Keratinocyte (primary cell): ENCODE results near the gene ACP1. TPM values are rescaled to one million over a fixed set of nuclear protein-coding genes. Genes with fewer than 3 reads are reported as not detected.

Experiments used
- DNase-seq: peaks from one replicate; pipeline ENCODE4 v3.0.0-alpha.2; 2011; ENCODE audit warnings: low read depth, missing footprints, low spot score
- FAIRE-seq: peaks from 2 replicates; lab custom pipeline; 2011; peaks lifted over from hg19 to GRCh38; lab: Jason Lieb, UNC
- H2AFZ ChIP-seq: 2 replicates; pipeline ENCODE4 v1.6.0; 2012; ENCODE audit warnings: low read length, control low read depth, inconsistent platforms; ENCODE audit not compliant: control insufficient read depth
- H3K27ac ChIP-seq: 2 replicates; pipeline ENCODE4 v1.5.1; 2011; ENCODE audit warnings: low read length; ENCODE audit not compliant: control insufficient read depth, insufficient read depth
- H3K27me3 ChIP-seq: 3 replicates; pipeline ENCODE4 v1.6.0; 2011; ENCODE audit warnings: low read length; ENCODE audit not compliant: control insufficient read depth, insufficient read depth; ENCODE audit errors: extremely low read depth
- H3K36me3 ChIP-seq, 2 experiments: 2 replicates in 1 of 2; 3 replicates in 1 of 2; pipeline ENCODE4 v1.5.1; 2011; ENCODE audit warnings: low read length in 2 of 2, mild to moderate bottlenecking in 1 of 2; ENCODE audit not compliant: control insufficient read depth in 2 of 2, insufficient read depth in 2 of 2; ENCODE audit errors: extremely low read depth in 1 of 2
- H3K4me1 ChIP-seq: 3 replicates; pipeline ENCODE4 v1.5.1; 2011; ENCODE audit warnings: low read length; ENCODE audit not compliant: control insufficient read depth, insufficient read depth; ENCODE audit errors: extremely low read depth
- H3K4me2 ChIP-seq: 3 replicates; pipeline ENCODE4 v1.6.0; 2011; ENCODE audit warnings: low read depth, low read length; ENCODE audit not compliant: control insufficient read depth, insufficient read depth; ENCODE audit errors: extremely low read depth
- H3K4me3 ChIP-seq, 3 experiments: fragments of 200-600 bp in 1 of 3; sonication (generic) in 1 of 3; 2 replicates in 2 of 3; 3 replicates in 1 of 3; pipeline ENCODE4 v1.5.1; 2011 to 2016; ENCODE audit warnings: low read length in 3 of 3, mild to moderate bottlenecking in 3 of 3, control low read depth in 2 of 3, inconsistent platforms in 1 of 3, low read depth in 1 of 3, mixed read lengths in 1 of 3, mixed run types in 1 of 3, moderate library complexity in 1 of 3; ENCODE audit not compliant: control insufficient read depth in 2 of 3, insufficient read depth in 2 of 3; ENCODE audit errors: extremely low read depth in 1 of 3
- H3K79me2 ChIP-seq: 2 replicates; pipeline ENCODE4 v1.6.0; 2012; ENCODE audit warnings: low read length; ENCODE audit not compliant: control insufficient read depth, insufficient read depth
- H3K9ac ChIP-seq: 3 replicates; pipeline ENCODE4 v1.6.0; 2011; ENCODE audit warnings: low read length; ENCODE audit not compliant: control insufficient read depth, insufficient read depth; ENCODE audit errors: extremely low read depth
- H3K9me1 ChIP-seq: 3 replicates; pipeline ENCODE4 v1.6.0; 2011; ENCODE audit warnings: low read length; ENCODE audit not compliant: control insufficient read depth, insufficient read depth; ENCODE audit errors: extremely low read depth
- H3K9me3 ChIP-seq: 2 replicates; pipeline ENCODE4 v1.5.1; 2012; ENCODE audit warnings: low read depth, low read length; ENCODE audit not compliant: control insufficient read depth
- H4K20me1 ChIP-seq: 3 replicates; pipeline ENCODE4 v1.6.0; 2011; ENCODE audit warnings: low read length; ENCODE audit not compliant: control insufficient read depth, insufficient read depth; ENCODE audit errors: extremely low read depth
- EZH2 ChIP-seq: IDR thresholded peaks from one replicate; pipeline ENCODE4 v1.6.1; 2012; ENCODE audit warnings: inconsistent platforms, mild to moderate bottlenecking, low read length, moderate library complexity
- dilution Hi-C: fragments of 300-500 bp; cut with MboI; formaldehyde crosslinking; loops from one replicate; pipeline ENCODE4 v1.7.0; 2020; ENCODE audit warnings: low sequenced_read_pairs; ENCODE audit not compliant: extremely low pct_ligation_motif_present
- polyA plus RNA-seq, 5 experiments: library from polyadenylated mRNA; depleted of rRNA in 3 of 5; stranded (reverse) in 3 of 5; stranded (forward) in 1 of 5; unstranded in 1 of 5; fragments of >200 nt; gene quantifications; 1 replicate in 1 of 5; 2 replicates in 3 of 5; 3 replicates in 1 of 5; pipeline versions ENCODE4 v1.2.1 to v1.2.3, GENCODE V29; 2011 to 2012; ENCODE audit warnings: missing spikeins in 2 of 5, low read depth in 1 of 5, low replicate concordance in 1 of 5
- TF ChIP-seq, protein P1 (sequence below), 3 experiments: IDR thresholded peaks in 1 of 3; conservative IDR thresholded peaks in 1 of 3; optimal IDR thresholded peaks in 1 of 3; 2 replicates in 2 of 3; 3 replicates in 1 of 3; pipeline versions ENCODE3 to v1.5.1; 2011; ENCODE audit warnings: low read length in 3 of 3, mild to moderate bottlenecking in 3 of 3, moderate library complexity in 2 of 3, control low read depth in 1 of 3, inconsistent platforms in 1 of 3; ENCODE audit not compliant: insufficient read depth in 2 of 3; ENCODE audit errors: extremely low read depth in 1 of 3

The ACP1 gene
- polyA plus RNA-seq, 1 donor (not counting 4 experiments of a cell fraction or from before 2014, with no cell fraction given), result 123 TPM

DNA sequence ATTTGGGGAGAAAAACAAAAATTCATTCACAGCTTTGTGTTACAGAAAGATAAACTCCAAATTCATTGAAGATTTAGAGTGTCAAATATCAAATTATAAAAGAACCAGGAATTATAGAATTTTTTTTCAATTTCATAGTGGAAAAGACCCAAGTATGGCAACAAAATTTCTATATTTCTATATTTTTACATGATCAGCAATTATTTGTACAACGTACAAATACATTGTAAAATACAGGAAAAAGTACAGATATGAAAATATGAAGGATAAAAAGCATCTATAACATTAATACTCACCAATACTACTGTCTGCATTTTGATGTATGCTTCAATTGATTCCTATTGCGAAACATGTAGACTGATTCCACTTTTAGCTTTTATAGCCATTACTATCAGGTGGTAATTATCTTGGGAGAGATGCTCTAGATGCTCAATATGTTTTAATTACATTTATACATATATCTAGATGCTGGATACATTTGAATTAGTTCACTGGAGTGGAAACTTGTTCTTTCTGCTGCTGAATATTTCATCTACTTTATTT is 4.9 kb upstream of the ACP1 start:
- no peak overlapping the region for H3K9ac ChIP-seq
- peaks cover 2 to 3% of the 10 kb centered on the region in 2 experiments for H3K36me3 ChIP-seq
- no peaks in the 10 kb centered on the region for H4K20me1 ChIP-seq
- DNase-seq, result no peak
- no peaks in the 10 kb centered on the region for H3K9me3 ChIP-seq
- no peak overlapping the region for H3K27ac ChIP-seq
- H3K4me2 ChIP-seq, result no peak overlapping the region
- H2AFZ ChIP-seq, result no peak overlapping the region
- H3K4me3 ChIP-seq, result no peak overlapping the region
- no peak for TF ChIP-seq EZH2
- TF ChIP-seq, protein P1, sequence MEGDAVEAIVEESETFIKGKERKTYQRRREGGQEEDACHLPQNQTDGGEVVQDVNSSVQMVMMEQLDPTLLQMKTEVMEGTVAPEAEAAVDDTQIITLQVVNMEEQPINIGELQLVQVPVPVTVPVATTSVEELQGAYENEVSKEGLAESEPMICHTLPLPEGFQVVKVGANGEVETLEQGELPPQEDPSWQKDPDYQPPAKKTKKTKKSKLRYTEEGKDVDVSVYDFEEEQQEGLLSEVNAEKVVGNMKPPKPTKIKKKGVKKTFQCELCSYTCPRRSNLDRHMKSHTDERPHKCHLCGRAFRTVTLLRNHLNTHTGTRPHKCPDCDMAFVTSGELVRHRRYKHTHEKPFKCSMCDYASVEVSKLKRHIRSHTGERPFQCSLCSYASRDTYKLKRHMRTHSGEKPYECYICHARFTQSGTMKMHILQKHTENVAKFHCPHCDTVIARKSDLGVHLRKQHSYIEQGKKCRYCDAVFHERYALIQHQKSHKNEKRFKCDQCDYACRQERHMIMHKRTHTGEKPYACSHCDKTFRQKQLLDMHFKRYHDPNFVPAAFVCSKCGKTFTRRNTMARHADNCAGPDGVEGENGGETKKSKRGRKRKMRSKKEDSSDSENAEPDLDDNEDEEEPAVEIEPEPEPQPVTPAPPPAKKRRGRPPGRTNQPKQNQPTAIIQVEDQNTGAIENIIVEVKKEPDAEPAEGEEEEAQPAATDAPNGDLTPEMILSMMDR (optimal IDR thresholded peaks at IDR 0.05 in 1 of 3, IDR thresholded peaks at IDR 0.05 in 1 of 3, conservative IDR thresholded peaks at IDR 0.05 in 1 of 3; ENCODE audit: extremely low read depth in 1 of 3, insufficient read depth in 2 of 3, low read length in 3 of 3), result no peak
- H3K27me3 ChIP-seq, result no peaks in the 10 kb centered on the region
- peaks cover 14% of the 10 kb centered on the region for H3K79me2 ChIP-seq
- no peaks in the 10 kb centered on the region for H3K9me1 ChIP-seq
- dilution Hi-C loops, result no loop called here
- FAIRE-seq, result no peak
- peaks cover 13% of the 10 kb centered on the region for H3K4me1 ChIP-seq

DNA sequence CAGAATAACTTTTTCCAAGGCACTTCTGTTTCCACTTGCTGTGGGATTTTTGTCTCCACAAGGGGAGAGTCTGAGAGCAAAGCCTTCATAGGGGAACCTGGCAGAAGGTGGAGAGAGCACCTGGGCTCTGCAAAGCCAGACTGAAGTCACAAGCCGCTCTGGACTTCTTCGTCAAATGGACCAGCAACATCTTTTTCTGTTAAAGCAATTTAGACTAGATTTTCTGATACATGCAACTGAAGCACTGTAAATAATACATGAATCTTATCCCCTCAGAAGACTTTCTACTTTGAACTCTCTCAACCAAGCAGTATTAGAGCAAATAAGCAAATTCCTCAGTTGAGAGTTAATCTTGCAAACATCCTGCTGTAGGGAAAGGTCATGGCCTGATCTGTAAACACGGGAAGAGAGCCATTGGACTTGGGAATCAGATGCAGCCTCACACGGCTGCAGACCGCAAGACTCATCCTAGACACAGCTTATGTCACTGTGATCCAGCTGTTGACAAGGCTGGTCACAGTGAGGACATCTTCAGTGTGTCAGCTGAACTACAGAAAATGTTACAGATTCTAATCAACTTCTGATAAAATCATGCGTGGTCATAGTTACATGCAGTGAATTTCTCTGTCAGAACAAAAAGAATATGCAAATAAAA is 4.1 kb upstream of the ACP1 start:
- Histone ChIP-seq H3K4me1 (peaks cover 13% of the 10 kb centered on the region), H3K79me2 (peaks cover 22% of the 10 kb centered on the region), H3K27me3 (no peaks in the 10 kb centered on the region), H3K4me2 (no peak overlapping the region), H3K9me1 (no peaks in the 10 kb centered on the region), H3K9ac (no peak overlapping the region), H3K27ac (no peak overlapping the region), H3K4me3 (no peak overlapping the region), H3K36me3 (peaks cover 2 to 3% of the 10 kb centered on the region in 2 experiments), H2AFZ (no peak overlapping the region), H4K20me1 (no peaks in the 10 kb centered on the region), H3K9me3 (no peaks in the 10 kb centered on the region)
- TF ChIP-seq EZH2, result no peak
- TF ChIP-seq, protein P1 (optimal IDR thresholded peaks at IDR 0.05 in 1 of 3, IDR thresholded peaks at IDR 0.05 in 1 of 3, conservative IDR thresholded peaks at IDR 0.05 in 1 of 3; ENCODE audit: extremely low read depth in 1 of 3, insufficient read depth in 2 of 3, low read length in 3 of 3), result no peak
- dilution Hi-C loops, result no loop called here
- FAIRE-seq (no peak), DNase-seq (no peak)
